B cell (primary cell): Measurements from ENCODE around the gene HACD4. TPM values are rescaled to one million over a fixed set of nuclear protein-coding genes. Genes with fewer than 3 reads are reported as not detected.
A peak's percentile ranks its signal among the peaks of the same experiment; 100 is the strongest.

Experiments used
- ATAC-seq: fragments of 200-7000 bp; cut with Tn5 transposase; one replicate; pipeline ENCODE4 v1.10.0; 2021; ENCODE audit warnings: low read depth, mild to moderate bottlenecking, moderate number of reproducible peaks, moderate library complexity
- CTCF ChIA-PET: fragments of 350-600 bp; sonication (Branson Sonifier 250); formaldehyde crosslinking; loops from one replicate; lab custom pipeline; 2021; ENCODE audit warnings: antibody characterized with exemption, inconsistent platforms; lab: Charles Lee
- POLR2A ChIA-PET: fragments of 350-600 bp; sonication (Branson Sonifier 250); formaldehyde crosslinking; loops from one replicate; lab custom pipeline; 2021; ENCODE audit warnings: antibody characterized with exemption; lab: Charles Lee
- DNase-seq: peaks from one replicate; pipeline ENCODE4 v3.0.0; 2013
- H2AFZ ChIP-seq: 2 replicates; pipeline ENCODE4 v1.6.1; 2012; ENCODE audit warnings: mild to moderate bottlenecking, low read depth, low read length; ENCODE audit not compliant: insufficient read depth, poor library complexity, severe bottlenecking
- H3K27ac ChIP-seq, 2 donors: 1 replicate in 1 of 2; 2 replicates in 1 of 2; pipeline ENCODE4 v1.5.1; 2012 to 2013; ENCODE audit warnings: low read length in 2 of 2, mild to moderate bottlenecking in 2 of 2, moderate library complexity in 1 of 2
- H3K27me3 ChIP-seq, 4 experiments: fragments of 200-600 bp in 1 of 4; sonication (generic) in 1 of 4; replicated peaks in 1 of 4; 1 replicate in 2 of 4; 2 replicates in 2 of 4; pipeline versions ENCODE4 v1.6.1 to v1.7.0; 2013 to 2016; ENCODE audit warnings: low read length in 3 of 4, mild to moderate bottlenecking in 2 of 4, mixed read lengths in 1 of 4, moderate library complexity in 1 of 4; ENCODE audit not compliant: insufficient read depth in 4 of 4, control insufficient read depth in 3 of 4; ENCODE audit errors: control extremely low read depth in 1 of 4
- H3K36me3 ChIP-seq, 2 experiments: replicated peaks in 1 of 2; 1 replicate in 1 of 2; 2 replicates in 1 of 2; pipeline versions ENCODE4 v1.6.1 to v1.7.1; 2013; ENCODE audit warnings: low read length in 1 of 2; ENCODE audit not compliant: insufficient read depth in 2 of 2, control insufficient read depth in 1 of 2; ENCODE audit errors: control extremely low read depth in 1 of 2, extremely low read depth in 1 of 2
- H3K4me1 ChIP-seq, 2 donors: fragments of 200-600 bp in 1 of 2; sonication (generic) in 1 of 2; 1 replicate in 1 of 2; 2 replicates in 1 of 2; pipeline versions ENCODE4 v1.5.1 to v1.6.1; 2013 to 2017; ENCODE audit warnings: low read length in 2 of 2; ENCODE audit not compliant: control insufficient read depth in 2 of 2, insufficient read depth in 2 of 2
- H3K4me2 ChIP-seq: replicated peaks from 2 replicates; pipeline ENCODE3; 2012; ENCODE audit warnings: mild to moderate bottlenecking, low read depth, low read length; ENCODE audit not compliant: poor library complexity, severe bottlenecking
- H3K4me3 ChIP-seq, 5 experiments: fragments of 200-600 bp in 1 of 5; sonication (generic) in 1 of 5; 1 replicate in 3 of 5; 2 replicates in 2 of 5; pipeline versions ENCODE4 v1.5.1 to v1.7.0; 2011 to 2016; ENCODE audit warnings: low read length in 4 of 5, mild to moderate bottlenecking in 4 of 5, low read depth in 2 of 5, control low read depth in 1 of 5, moderate library complexity in 1 of 5; ENCODE audit not compliant: insufficient read depth in 1 of 5; ENCODE audit errors: control extremely low read depth in 1 of 5, extremely low read depth in 1 of 5
- H3K79me2 ChIP-seq: fragments of 200-600 bp; sonication (generic); one replicate; pipeline ENCODE4 v1.6.0; 2016; ENCODE audit warnings: low read length; ENCODE audit not compliant: control insufficient read depth, insufficient read depth
- H3K9ac ChIP-seq: fragments of 200-600 bp; sonication (generic); 2 replicates; pipeline ENCODE4 v1.6.1; 2017; ENCODE audit warnings: mild to moderate bottlenecking, low read length, moderate library complexity
- H3K9me3 ChIP-seq, 3 donors: one replicate each; pipeline versions ENCODE4 v1.6.1 to v1.7.1; 2013; ENCODE audit warnings: low read length in 2 of 3; ENCODE audit not compliant: control insufficient read depth in 2 of 3, insufficient read depth in 1 of 3; ENCODE audit errors: control extremely low read depth in 1 of 3
- H4K20me1 ChIP-seq: 2 replicates; pipeline ENCODE4 v1.6.0; 2012; ENCODE audit warnings: mild to moderate bottlenecking, low read length; ENCODE audit not compliant: insufficient read depth, control insufficient read depth, poor library complexity, severe bottlenecking
- H3K27ac Mint-ChIP-seq: one replicate; pipeline ENCODE4 v1.8.0; 2021; ENCODE audit warnings: mixed read lengths
- H3K27me3 Mint-ChIP-seq: one replicate; pipeline ENCODE4 v1.8.0; 2021; ENCODE audit warnings: mixed read lengths
- H3K4me1 Mint-ChIP-seq: one replicate; pipeline ENCODE4 v1.8.0; 2021; ENCODE audit warnings: mixed read lengths
- H3K4me3 Mint-ChIP-seq: one replicate; pipeline ENCODE4 v1.8.0; 2021; ENCODE audit warnings: mixed read lengths
- H3K9me3 Mint-ChIP-seq: one replicate; pipeline ENCODE4 v1.8.0; 2022; ENCODE audit warnings: mixed read lengths; ENCODE audit not compliant: insufficient read depth
- CTCF ChIP-seq: fragments of 200-600 bp; IDR thresholded peaks from one replicate; pipeline ENCODE4 v1.8.0; 2022; ENCODE audit warnings: antibody characterized with exemption, mild to moderate bottlenecking
- EZH2 ChIP-seq: IDR thresholded peaks from 2 replicates; pipeline ENCODE4 v1.6.1; 2012; ENCODE audit warnings: borderline replicate concordance, low read depth, mild to moderate bottlenecking, moderate library complexity, low read length; ENCODE audit not compliant: insufficient read depth, poor library complexity, severe bottlenecking
- WGBS: methylation state at CpG from one replicate; pipeline ENCODE4 v1.1.5; 2013; ENCODE audit warnings: missing lambda C conversion rate; ENCODE audit not compliant: insufficient coverage; 5-methylcytosine and 5-hydroxymethylcytosine counted together
- intact Hi-C: fragments of 100-400 bp; cut with micrococcal nuclease; formaldehyde crosslinking; loops from one replicate; pipeline ENCODE4 v1.10.0; 2022
- polyA plus RNA-seq: library from polyadenylated mRNA; depleted of rRNA; stranded (reverse); fragments of >200 nt; gene quantifications from 2 replicates; pipeline ENCODE4 v1.2.3, GENCODE V29; 2012
- total RNA-seq, 2 donors: library from RNA; stranded (reverse); fragments of 120-200 nt in 1 of 2; gene quantifications; 1 replicate in 1 of 2; 2 replicates in 1 of 2; pipeline versions ENCODE4 v1.2.3 to v1.2.4, GENCODE V29; 2013 to 2022

HACD4 gene
- total and polyA plus RNA-seq, 2 donors (not counting 1 experiment from before 2014, with no cell fraction given): 3.9 to 4.5 TPM

GRCh38 chr9:20972684-20973083 is 58.8 kb downstream of the HACD4 start:
- CTCF ChIA-PET: interaction anchor here (0.8 kb wide), 1 partner anchor 31 kb away, joined by 3 read pairs; no protein-coding TSS in a partner anchor
- H3K9me3 ChIP-seq: peaks cover 3 to 28% (median 16%) of the 10 kb centered on the region in 3 donors
- POLR2A ChIA-PET: no interaction called here
- DNase-seq: no peak
- peaks cover 0 to 2% of the 10 kb centered on the region in 2 experiments for H3K36me3 ChIP-seq
- H2AFZ ChIP-seq: no peak overlapping the region
- no peak overlapping the region for H3K4me2 ChIP-seq
- 100% methylated on average over 1 of the region's 1 CpG for WGBS
- no peaks in the 10 kb centered on the region for H3K27me3 ChIP-seq
- Mint-ChIP-seq H3K27me3 (no peaks in the 10 kb centered on the region), H3K9me3 (peaks cover 2% of the 10 kb centered on the region), H3K4me1 (peaks cover 5% of the 10 kb centered on the region), H3K27ac (no peak overlapping the region), H3K4me3 (no peak overlapping the region)
- no peaks in the 10 kb centered on the region for H3K79me2 ChIP-seq
- no peak overlapping the region for H3K4me3 ChIP-seq
- H3K9ac ChIP-seq: no peak overlapping the region
- peaks cover 0 to 8% of the 10 kb centered on the region in 2 donors for H3K4me1 ChIP-seq
- intact Hi-C loops: no loop called here
- no peak for TF ChIP-seq EZH2
- no peak for TF ChIP-seq CTCF
- H4K20me1 ChIP-seq: no peaks in the 10 kb centered on the region
- H3K27ac ChIP-seq: peak overlapping the region in 1 of 2 donors; percentile 51
- ATAC-seq: no peak

DNA sequence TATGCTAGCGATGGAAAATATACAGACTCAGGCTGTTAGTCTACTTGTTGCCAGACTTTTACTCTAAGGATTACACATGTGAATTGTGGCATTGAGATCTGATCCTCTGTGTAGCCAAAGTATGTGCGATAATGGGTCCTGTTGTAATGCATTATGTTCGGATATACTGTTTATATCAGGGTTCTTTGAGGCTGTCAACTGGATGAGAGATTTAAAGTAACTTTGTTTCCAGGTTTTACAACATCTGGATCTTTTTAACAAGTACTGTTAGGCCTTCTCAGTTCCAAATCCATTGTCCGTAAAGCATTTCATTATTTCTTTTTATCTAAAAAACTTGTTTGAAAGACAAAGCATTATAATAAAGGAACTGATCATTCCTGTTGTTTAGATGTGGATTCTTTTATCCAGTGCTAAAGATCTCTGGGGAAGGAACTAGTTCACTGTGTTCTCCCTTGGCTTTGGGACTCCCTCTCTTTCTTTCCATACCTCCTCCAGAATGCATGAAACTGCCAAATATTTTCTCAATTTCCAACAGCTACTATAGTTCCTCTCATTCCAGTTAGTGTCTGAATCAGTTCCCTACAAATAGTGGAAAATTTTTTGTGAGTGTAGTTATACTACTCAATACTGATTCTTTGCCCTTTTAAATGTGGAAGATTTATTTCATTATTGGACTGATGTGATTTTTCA is 68.8 kb downstream of the HACD4 start:
- no peak overlapping the region for H3K4me3 ChIP-seq
- intact Hi-C loops: no loop called here
- H3K4me2 ChIP-seq: no peak overlapping the region
- H3K4me1 ChIP-seq: no peaks in the 10 kb centered on the region
- no peak for ATAC-seq
- no peaks in the 10 kb centered on the region for H3K27me3 ChIP-seq
- H3K27ac ChIP-seq: no peak overlapping the region
- no peaks in the 10 kb centered on the region for H3K9me3 ChIP-seq
- H4K20me1 ChIP-seq: no peaks in the 10 kb centered on the region
- Mint-ChIP-seq H3K9me3 (no peaks in the 10 kb centered on the region), H3K4me1 (no peaks in the 10 kb centered on the region), H3K4me3 (no peak overlapping the region), H3K27ac (no peak overlapping the region), H3K27me3 (no peaks in the 10 kb centered on the region)
- no peak overlapping the region for H3K9ac ChIP-seq
- POLR2A ChIA-PET: no interaction called here
- H3K36me3 ChIP-seq: no peaks in the 10 kb centered on the region
- no peak for TF ChIP-seq EZH2
- TF ChIP-seq CTCF: no peak
- H3K79me2 ChIP-seq: no peaks in the 10 kb centered on the region
- H2AFZ ChIP-seq: no peak overlapping the region
- WGBS: 100% methylated on average over 2 of the region's 4 CpGs
- CTCF ChIA-PET: no interaction called here
- DNase-seq: no peak
